GM03348 (cell line): ENCODE data around the gene MPP2.
"Not testable (repeated sequence)": the region's sequence is repeated elsewhere in the genome, so short reads cannot be mapped to it uniquely, and the experiment has no call there.

Experiments used
- DNase-seq: peaks from one replicate; pipeline ENCODE4 v3.0.0; 2012; ENCODE audit warnings: low spot score

MPP2 gene

GRCh38 chr17:43931062-43931571 lies 23.8 kb upstream of the MPP2 start:
- no peak for DNase-seq

GRCh38 chr17:43928609-43929008 lies 21.3 kb upstream of the MPP2 start:
- no peak for DNase-seq

GRCh38 chr17:43927929-43928328 lies 20.6 kb upstream of the MPP2 start:
- DNase-seq, result not testable (repeated sequence)

GRCh38 chr17:43927060-43927864 lies 19.9 kb upstream of the MPP2 start:
- no peak for DNase-seq

GRCh38 chr17:43924558-43924957 lies 17.2 kb upstream of the MPP2 start:
- DNase-seq, result no peak

GRCh38 chr17:43920500-43921095 lies 13.3 kb upstream of the MPP2 start:
- no peak for DNase-seq

GRCh38 chr17:43918026-43918389 lies 10.7 kb upstream of the MPP2 start:
- DNase-seq, result no peak

- DNase-seq, result no peak
Observed at GRCh38 chr17:43917348-43918025, 10.2 kb upstream of the MPP2 start.

GRCh38 chr17:43917016-43917347 lies 9.6 kb upstream of the MPP2 start:
- DNase-seq, result no peak

- no peak for DNase-seq
Observed at GRCh38 chr17:43916385-43916784, 9.0 kb upstream of the MPP2 start.

GRCh38 chr17:43915559-43915958 lies 8.2 kb upstream of the MPP2 start:
- peak; percentile 42 for DNase-seq

- no peak for DNase-seq
Observed at GRCh38 chr17:43914451-43914850, 7.1 kb upstream of the MPP2 start.

GRCh38 chr17:43913584-43913983 lies 6.2 kb upstream of the MPP2 start:
- DNase-seq, result no peak

GRCh38 chr17:43912635-43913304 lies 5.4 kb upstream of the MPP2 start:
- DNase-seq, result no peak

GRCh38 chr17:43911904-43912303 lies 4.6 kb upstream of the MPP2 start:
- DNase-seq, result no peak

- no peak for DNase-seq
Observed at GRCh38 chr17:43909537-43910231, 2.3 kb upstream of the MPP2 start.

GRCh38 chr17:43907998-43908721 lies 824 bp upstream of the MPP2 start:
- DNase-seq, result peak; percentile 90

- DNase-seq, result no peak
Observed at GRCh38 chr17:43906951-43907424, 348 bp downstream of the MPP2 start.

GRCh38 chr17:43905985-43906852 lies 1.1 kb downstream of the MPP2 start:
- DNase-seq, result peak; percentile 82

GRCh38 chr17:43905400-43905984 lies 1.8 kb downstream of the MPP2 start:
- no peak for DNase-seq
